ENCODE data around the gene OPN1MW2.
"Not testable (repeated sequence)": the region's sequence is repeated elsewhere in the genome, so short reads cannot be mapped to it uniquely, and the experiment has no call there.

The OPN1MW2 gene

GRCh38 chrX:154258711-154259110, 39.2 kb downstream of the OPN1MW2 start:
- DNase-seq (ENCODE audit: insufficient read length, low spot score); FAIRE-seq: not testable (repeated sequence)

DNA sequence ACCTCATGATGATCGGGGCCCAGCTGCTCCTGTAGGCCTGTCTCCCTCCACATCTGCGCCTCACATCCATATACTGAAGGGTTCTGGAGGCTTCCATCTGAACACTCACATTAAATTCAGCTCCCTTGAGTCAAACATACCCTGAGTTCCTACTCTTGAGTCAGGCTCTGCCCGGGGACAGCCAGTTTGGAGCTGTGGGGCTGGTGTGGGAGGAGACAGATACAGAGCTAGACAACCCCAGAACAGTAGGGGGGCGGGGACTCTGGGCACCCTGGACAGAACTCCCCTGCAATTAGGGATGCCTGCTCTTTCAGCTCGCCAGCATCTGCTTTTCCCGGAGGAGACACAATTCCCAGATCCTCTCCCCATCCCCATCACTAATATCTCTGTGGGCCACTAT, 43.5 kb downstream of the OPN1MW2 start:
- not testable (repeated sequence) for DNase-seq (ENCODE audit: insufficient read length, low spot score); FAIRE-seq

DNA sequence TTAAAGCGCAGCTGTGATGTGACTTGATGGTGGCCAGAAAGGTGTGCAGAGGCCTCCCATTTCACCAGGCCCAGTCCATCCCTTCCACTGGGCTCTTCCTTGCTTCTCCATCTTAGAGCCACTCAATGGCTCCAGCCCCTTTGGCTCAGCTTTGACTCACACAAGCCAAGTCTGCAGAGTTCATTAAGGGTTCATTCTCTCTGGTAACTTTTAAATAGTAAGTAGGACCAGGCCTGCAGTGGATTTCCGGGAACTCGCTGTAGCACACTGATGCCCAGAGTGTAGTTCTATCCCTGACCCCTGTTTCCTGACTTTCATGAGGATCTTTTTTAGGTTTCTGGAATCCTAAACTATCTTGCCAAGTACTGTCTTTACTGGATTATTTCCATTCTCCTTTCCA, 49.7 kb downstream of the OPN1MW2 start:
- FAIRE-seq; DNase-seq (ENCODE audit: insufficient read length, low spot score): not testable (repeated sequence)

Data from GM19239 (cell line).